IMR-90 (cell line): ENCODE results near the gene LRRC42. TPM values are rescaled to one million over a fixed set of nuclear protein-coding genes. Genes with fewer than 3 reads are reported as not detected.
A peak's percentile ranks its signal among the peaks of the same experiment; 100 is the strongest.

Source experiments
- ATAC-seq: fragments of 200-7000 bp; cut with Tn5 transposase; 2 replicates; pipeline ENCODE4 v1.9.1; 2020; ENCODE audit warnings: low read depth, mild to moderate bottlenecking, moderate library complexity
- BruUV-seq: library from RNA; stranded (reverse); fragments of 400-500 nt; replicated peaks from 2 replicates; lab custom pipeline; 2021; lab: Mats Ljungman, UMichigan
- CTCF ChIA-PET: fragments of 300-600 bp; formaldehyde crosslinking; extraction: SDS; loops from one replicate; lab custom pipeline; 2021; ENCODE audit warnings: antibody characterized with exemption; lab: Yijun Ruan, JAX
- POLR2A ChIA-PET: fragments of 300-600 bp; sonication (Branson Sonifier 250); formaldehyde crosslinking; loops from one replicate; lab custom pipeline; 2022; ENCODE audit warnings: antibody characterized with exemption; ENCODE audit not compliant: unreplicated experiment; lab: Charles Lee
- DNase-seq: peaks from one replicate; pipeline ENCODE4 v3.0.0; 2013
- H2AFZ ChIP-seq: replicated peaks from 2 replicates; pipeline ENCODE3; 2013; ENCODE audit warnings: low read length, mild to moderate bottlenecking; ENCODE audit not compliant: poor library complexity
- H2AK5ac ChIP-seq: 2 replicates; pipeline ENCODE4 v1.6.1; 2013; ENCODE audit warnings: low read depth, low read length, inconsistent platforms
- H2AK9ac ChIP-seq: replicated peaks from 2 replicates; pipeline ENCODE3; 2013; ENCODE audit warnings: mild to moderate bottlenecking, low read depth, low read length, moderate library complexity; ENCODE audit not compliant: poor library complexity
- H2BK120ac ChIP-seq: 2 replicates; pipeline ENCODE4 v1.6.1; 2013; ENCODE audit warnings: low read depth, low read length, inconsistent platforms
- H2BK15ac ChIP-seq: 3 replicates; pipeline ENCODE4 v1.6.1; 2013; ENCODE audit warnings: low read depth, low read length, inconsistent platforms
- H2BK20ac ChIP-seq: 2 replicates; pipeline ENCODE4 v1.6.1; 2013; ENCODE audit warnings: low read depth, mild to moderate bottlenecking, inconsistent platforms, low read length, moderate library complexity
- H2BK5ac ChIP-seq: 2 replicates; pipeline ENCODE4 v1.6.1; 2013; ENCODE audit warnings: mild to moderate bottlenecking, low read depth, low read length, inconsistent platforms; ENCODE audit not compliant: poor library complexity, severe bottlenecking
- H3K14ac ChIP-seq: replicated peaks from 2 replicates; pipeline ENCODE4 v1.6.1; 2013; ENCODE audit warnings: low read depth, low read length, inconsistent platforms
- H3K18ac ChIP-seq: 2 replicates; pipeline ENCODE4 v1.6.1; 2013; ENCODE audit warnings: low read depth, low read length, control low read depth
- H3K23ac ChIP-seq: 2 replicates; pipeline ENCODE4 v1.6.1; 2013; ENCODE audit warnings: low read depth, low read length, inconsistent platforms
- H3K27ac ChIP-seq: 2 replicates; pipeline ENCODE4 v1.5.1; 2013; ENCODE audit warnings: mild to moderate bottlenecking, control low read depth, low read length; ENCODE audit not compliant: insufficient read depth
- H3K27me3 ChIP-seq: 2 replicates; pipeline ENCODE4 v1.6.1; 2013; ENCODE audit warnings: low read length; ENCODE audit not compliant: control insufficient read depth, insufficient read depth
- H3K36me3 ChIP-seq: 2 replicates; pipeline ENCODE4 v1.6.1; 2013; ENCODE audit warnings: low read length, mixed read lengths; ENCODE audit not compliant: control insufficient read depth, insufficient read depth
- H3K4ac ChIP-seq: 2 replicates; pipeline ENCODE4 v1.6.1; 2013; ENCODE audit warnings: low read depth, low read length, inconsistent platforms
- H3K4me1 ChIP-seq: 2 replicates; pipeline ENCODE4 v1.6.1; 2013; ENCODE audit warnings: low read length, mixed read lengths; ENCODE audit not compliant: control insufficient read depth, insufficient read depth
- H3K4me2 ChIP-seq: 2 replicates; pipeline ENCODE4 v1.6.1; 2013; ENCODE audit warnings: low read depth, mild to moderate bottlenecking, control low read depth, low read length, moderate library complexity
- H3K4me3 ChIP-seq: 2 replicates; pipeline ENCODE4 v1.5.1; 2013; ENCODE audit warnings: low read depth, mild to moderate bottlenecking, control low read depth, low read length, moderate library complexity; ENCODE audit not compliant: insufficient read depth
- H3K56ac ChIP-seq: 2 replicates; pipeline ENCODE4 v1.6.1; 2013; ENCODE audit warnings: low read length, inconsistent platforms; ENCODE audit not compliant: insufficient read depth; ENCODE audit errors: extremely low read depth
- H3K79me1 ChIP-seq, 2 experiments: 2 replicates each; pipeline ENCODE4 v1.6.1; 2013; ENCODE audit warnings: low read length in 2 of 2, inconsistent platforms in 1 of 2, low read depth in 1 of 2
- H3K9ac ChIP-seq: 2 replicates; pipeline ENCODE4 v1.6.1; 2013; ENCODE audit warnings: low read depth, low read length, control low read depth
- H3K9me1 ChIP-seq: 2 replicates; pipeline ENCODE4 v1.6.1; 2013; ENCODE audit warnings: low read length, inconsistent platforms; ENCODE audit not compliant: insufficient read depth
- H3K9me3 ChIP-seq: 2 replicates; pipeline ENCODE4 v1.6.1; 2013; ENCODE audit warnings: low read length; ENCODE audit not compliant: control insufficient read depth, insufficient read depth
- H4K20me1 ChIP-seq: 2 replicates; pipeline ENCODE4 v1.6.1; 2013; ENCODE audit warnings: low read length, inconsistent platforms; ENCODE audit not compliant: insufficient read depth
- H4K5ac ChIP-seq: 2 replicates; pipeline ENCODE4 v1.6.1; 2013; ENCODE audit warnings: mild to moderate bottlenecking, low read depth, low read length, control low read depth
- H4K8ac ChIP-seq, 2 experiments: 2 replicates each; pipeline ENCODE4 v1.6.1; 2013; ENCODE audit warnings: low read depth in 2 of 2, low read length in 2 of 2, control low read depth in 1 of 2, inconsistent platforms in 1 of 2
- H4K91ac ChIP-seq: 2 replicates; pipeline ENCODE4 v1.6.1; 2013; ENCODE audit warnings: low read depth, low read length, inconsistent platforms; ENCODE audit not compliant: insufficient read depth
- BHLHE40 ChIP-seq: fragments of 150-350 bp; IDR thresholded peaks from 2 replicates; pipeline ENCODE4 v1.6.1; 2016; ENCODE audit warnings: mild to moderate bottlenecking, low read depth, low read length
- CEBPB ChIP-seq: IDR thresholded peaks from 2 replicates; pipeline ENCODE4 v1.6.1; 2012; ENCODE audit warnings: low read depth, low read length, improper control_type of control experiment
- CHD1 ChIP-seq: IDR thresholded peaks from 2 replicates; pipeline ENCODE4 v1.6.1; 2012; ENCODE audit warnings: low read depth, low read length, improper control_type of control experiment
- FOS ChIP-seq: fragments of 150-350 bp; IDR thresholded peaks from 2 replicates; pipeline ENCODE4 v1.6.1; 2016; ENCODE audit warnings: low read depth, low read length
- MAFK ChIP-seq: IDR thresholded peaks from 2 replicates; pipeline ENCODE4 v1.6.1; 2012; ENCODE audit warnings: low read depth, low read length, improper control_type of control experiment
- MAZ ChIP-seq: IDR thresholded peaks from 2 replicates; pipeline ENCODE4 v1.6.1; 2012; ENCODE audit warnings: low read depth, mild to moderate bottlenecking, low read length, improper control_type of control experiment, moderate library complexity, borderline replicate concordance
- MXI1 ChIP-seq: IDR thresholded peaks from 2 replicates; pipeline ENCODE4 v1.6.1; 2012; ENCODE audit warnings: low read depth, mild to moderate bottlenecking, low read length, moderate library complexity, borderline replicate concordance
- NFE2L2 ChIP-seq: fragments of 150-350 bp; IDR thresholded peaks from 2 replicates; pipeline ENCODE4 v1.6.1; 2016; ENCODE audit warnings: low read depth, mild to moderate bottlenecking, low read length
- POLR2A ChIP-seq: IDR thresholded peaks from 2 replicates; pipeline ENCODE4 v1.6.1; 2012; ENCODE audit warnings: mild to moderate bottlenecking, low read depth, low read length
- RAD21 ChIP-seq: IDR thresholded peaks from 2 replicates; pipeline ENCODE4 v1.6.1; 2012; ENCODE audit warnings: low read length, improper control_type of control experiment
- RCOR1 ChIP-seq: IDR thresholded peaks from 2 replicates; pipeline ENCODE4 v1.6.1; 2012; ENCODE audit warnings: mild to moderate bottlenecking, low read length, improper control_type of control experiment; ENCODE audit not compliant: insufficient replicate concordance
- RFX5 ChIP-seq: IDR thresholded peaks from 2 replicates; pipeline ENCODE4 v1.8.0; 2012; ENCODE audit warnings: low read depth, mild to moderate bottlenecking, low read length, moderate library complexity
- SMC3 ChIP-seq: fragments of 150-350 bp; IDR thresholded peaks from 2 replicates; pipeline ENCODE4 v1.6.1; 2016; ENCODE audit warnings: low read depth, mild to moderate bottlenecking, antibody characterized with exemption, low read length, moderate library complexity
- WGBS, 2 experiments: methylation state at CpG; one replicate each; pipeline versions ENCODE4 v1.1.5 to v1.1.7; 2013; ENCODE audit warnings: missing lambda C conversion rate in 2 of 2; ENCODE audit not compliant: insufficient read length in 1 of 2; ENCODE audit errors: extremely low coverage in 2 of 2; 5-methylcytosine and 5-hydroxymethylcytosine counted together
- dilution Hi-C: fragments of 300-500 bp; cut with HindIII; formaldehyde crosslinking; loops from one replicate; pipeline ENCODE4 v1.14.3; 2018; ENCODE audit warnings: low sequenced_read_pairs; ENCODE audit not compliant: unreplicated experiment
- in situ Hi-C: fragments of 300-500 bp; cut with MboI; formaldehyde crosslinking; loops from 3 replicates; pipeline ENCODE4 v1.14.3; 2019; ENCODE audit warnings: low sequenced_read_pairs, inconsistent platforms, mixed read lengths
- intact Hi-C: fragments of 100-400 bp; cut with micrococcal nuclease; formaldehyde crosslinking; loops from 2 replicates; pipeline ENCODE4 v1.10.0; 2022
- polyA plus RNA-seq, 3 experiments: library from polyadenylated mRNA; depleted of rRNA; stranded (reverse); fragments of >200 nt; gene quantifications; 2 replicates each; pipeline ENCODE4 v1.2.3, GENCODE V29; 2012; ENCODE audit warnings: low replicate concordance in 1 of 3
- total RNA-seq: library from RNA; depleted of rRNA; stranded (reverse); fragments of >200 nt; gene quantifications from 2 replicates; pipeline ENCODE4 v1.2.3, GENCODE V29; 2012
- TF ChIP-seq, protein P1 (sequence below): fragments of 150-350 bp; IDR thresholded peaks from 2 replicates; pipeline ENCODE4 v1.6.1; 2016; ENCODE audit warnings: low read depth, mild to moderate bottlenecking, low read length, moderate library complexity, borderline replicate concordance
- TF ChIP-seq, protein P2 (sequence below): conservative IDR thresholded peaks from 2 replicates; pipeline ENCODE4 v1.5.1; 2012; ENCODE audit warnings: mild to moderate bottlenecking, low read depth, low read length, improper control_type of control experiment

The LRRC42 gene
- total and polyA plus RNA-seq, 2 of the 4 experiments (the other 2 are of a cell fraction) = 39.9 to 47.5 TPM

DNA sequence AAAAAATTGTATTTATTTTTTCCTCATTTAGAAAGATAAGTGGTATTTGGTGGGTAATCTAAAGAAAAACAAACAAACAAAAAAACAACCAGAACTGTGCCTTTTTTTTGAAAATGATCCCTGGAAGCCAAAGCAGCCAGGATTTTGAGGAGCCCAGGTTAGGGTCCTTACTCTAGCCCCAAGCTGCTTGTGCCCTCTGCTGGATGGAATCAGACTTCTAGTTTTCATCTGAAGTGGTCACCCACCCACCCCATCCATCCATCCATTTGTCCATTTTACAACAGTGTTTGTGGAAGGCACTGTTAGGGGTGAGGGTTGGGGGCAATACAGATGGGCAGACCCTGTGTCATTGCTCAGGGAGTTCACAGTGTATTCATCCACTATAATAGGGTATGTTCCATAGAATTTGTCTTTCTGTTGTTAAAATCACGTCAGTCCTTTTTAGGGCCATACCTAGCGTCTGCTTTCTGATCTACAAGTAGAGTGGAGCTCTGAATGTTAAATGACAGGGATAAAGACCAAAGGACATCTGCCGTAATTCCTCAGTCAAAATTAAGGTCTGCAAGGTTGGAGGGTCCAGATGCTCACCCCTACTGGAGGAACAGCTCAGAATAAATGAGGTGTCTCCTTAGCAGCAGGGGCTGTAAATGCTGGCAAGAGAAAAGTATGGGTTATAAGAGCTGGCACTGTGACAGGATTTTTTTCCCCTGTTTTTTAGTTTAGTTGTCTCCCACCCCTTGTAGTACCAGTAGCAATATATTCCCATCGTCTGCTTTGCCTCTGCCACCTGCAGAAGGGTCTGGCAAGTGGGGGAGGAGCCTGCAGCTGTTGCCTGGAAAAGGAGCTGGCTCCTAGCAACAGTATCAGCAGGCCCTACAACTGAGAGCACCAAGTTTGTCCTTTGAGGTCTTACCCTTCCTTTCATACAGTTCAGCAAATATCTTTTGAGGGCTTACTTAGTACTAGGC is 3.2 kb downstream of the LRRC42 start:
- no CpG with 5 or more reads among the region's 4 CpGs for WGBS, 2 experiments
- Histone ChIP-seq H3K4me3 (no peak overlapping the region), H2BK5ac (no peak overlapping the region), H4K5ac (no peak overlapping the region), H2BK20ac (no peak overlapping the region), H3K9me3 (no peaks in the 10 kb centered on the region), H3K36me3 (peaks cover 12% of the 10 kb centered on the region), H3K4me2 (no peak overlapping the region), H3K27me3 (no peaks in the 10 kb centered on the region), H4K20me1 (peaks cover 37% of the 10 kb centered on the region), H3K23ac (no peak overlapping the region), H3K56ac (no peak overlapping the region), H3K9ac (no peak overlapping the region), H2AK5ac (no peak overlapping the region), H4K8ac (no peak overlapping the region), H3K79me1 (peaks cover 38 to 61% of the 10 kb centered on the region in 2 experiments), H3K14ac (no peak overlapping the region), H2AFZ (no peak overlapping the region), H3K9me1 (peaks cover 15% of the 10 kb centered on the region), H4K91ac (no peak overlapping the region), H3K4me1 (peaks cover 10% of the 10 kb centered on the region), H3K18ac (no peak overlapping the region), H2BK15ac (no peak overlapping the region), H3K27ac (no peak overlapping the region), H2AK9ac (no peak overlapping the region), H2BK120ac (no peak overlapping the region), H3K4ac (no peak overlapping the region)
- POLR2A ChIA-PET = no interaction called here
- CTCF ChIA-PET = interaction anchor here (0.9 to 2.4 kb wide), 3 partner anchors 71 to 133 kb away, joined by 3 to 12 read pairs (median 3); no protein-coding TSS in a partner anchor
- intact Hi-C loops (loop anchor here (1.0 to 5.0 kb wide), 3 partner anchors 71 to 462 kb away; no protein-coding TSS in a partner anchor), in situ Hi-C loops (loop anchor here (5.0 kb wide), 1 partner anchor 67 kb away; no protein-coding TSS in a partner anchor), dilution Hi-C loops (no loop called here)
- no peak for ATAC-seq
- DNase-seq = peak; percentile 51
- no TSS peak for BruUV-seq
- TF ChIP-seq, protein P1, sequence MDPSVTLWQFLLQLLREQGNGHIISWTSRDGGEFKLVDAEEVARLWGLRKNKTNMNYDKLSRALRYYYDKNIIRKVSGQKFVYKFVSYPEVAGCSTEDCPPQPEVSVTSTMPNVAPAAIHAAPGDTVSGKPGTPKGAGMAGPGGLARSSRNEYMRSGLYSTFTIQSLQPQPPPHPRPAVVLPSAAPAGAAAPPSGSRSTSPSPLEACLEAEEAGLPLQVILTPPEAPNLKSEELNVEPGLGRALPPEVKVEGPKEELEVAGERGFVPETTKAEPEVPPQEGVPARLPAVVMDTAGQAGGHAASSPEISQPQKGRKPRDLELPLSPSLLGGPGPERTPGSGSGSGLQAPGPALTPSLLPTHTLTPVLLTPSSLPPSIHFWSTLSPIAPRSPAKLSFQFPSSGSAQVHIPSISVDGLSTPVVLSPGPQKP = no peak
- TF ChIP-seq RAD21 (peak; percentile 71), RFX5 (no peak), FOS (no peak), MXI1 (no peak), BHLHE40 (no peak), POLR2A (no peak), NFE2L2 (no peak), SMC3 (peak; percentile 74), MAFK (no peak), RCOR1 (no peak), MAZ (no peak), CHD1 (no peak), CEBPB (no peak)
- TF ChIP-seq, protein P2, sequence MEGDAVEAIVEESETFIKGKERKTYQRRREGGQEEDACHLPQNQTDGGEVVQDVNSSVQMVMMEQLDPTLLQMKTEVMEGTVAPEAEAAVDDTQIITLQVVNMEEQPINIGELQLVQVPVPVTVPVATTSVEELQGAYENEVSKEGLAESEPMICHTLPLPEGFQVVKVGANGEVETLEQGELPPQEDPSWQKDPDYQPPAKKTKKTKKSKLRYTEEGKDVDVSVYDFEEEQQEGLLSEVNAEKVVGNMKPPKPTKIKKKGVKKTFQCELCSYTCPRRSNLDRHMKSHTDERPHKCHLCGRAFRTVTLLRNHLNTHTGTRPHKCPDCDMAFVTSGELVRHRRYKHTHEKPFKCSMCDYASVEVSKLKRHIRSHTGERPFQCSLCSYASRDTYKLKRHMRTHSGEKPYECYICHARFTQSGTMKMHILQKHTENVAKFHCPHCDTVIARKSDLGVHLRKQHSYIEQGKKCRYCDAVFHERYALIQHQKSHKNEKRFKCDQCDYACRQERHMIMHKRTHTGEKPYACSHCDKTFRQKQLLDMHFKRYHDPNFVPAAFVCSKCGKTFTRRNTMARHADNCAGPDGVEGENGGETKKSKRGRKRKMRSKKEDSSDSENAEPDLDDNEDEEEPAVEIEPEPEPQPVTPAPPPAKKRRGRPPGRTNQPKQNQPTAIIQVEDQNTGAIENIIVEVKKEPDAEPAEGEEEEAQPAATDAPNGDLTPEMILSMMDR = peak; percentile 68
